Sigmoid colon (tissue), 7 donors: Measurements from ENCODE around the gene SLC39A9. TPM values are rescaled to one million over a fixed set of nuclear protein-coding genes. Genes with fewer than 3 reads are reported as not detected.

Experiments
- DNase-seq: peaks from one replicate; pipeline ENCODE4 v3.0.0-alpha.2; 2019
- H3K27ac ChIP-seq, 4 donors: fragments of 200-600 bp; sonication (generic); one replicate each; pipeline ENCODE4 v1.5.1; 2016 to 2019; ENCODE audit warnings: mild to moderate bottlenecking in 1 of 4
- H3K27me3 ChIP-seq, 3 donors: fragments of 200-600 bp; sonication (generic); one replicate each; pipeline ENCODE4 v1.5.1; 2019; ENCODE audit warnings: mild to moderate bottlenecking in 1 of 3
- H3K36me3 ChIP-seq, 4 donors: fragments of 200-600 bp; sonication (generic); one replicate each; pipeline ENCODE4 v1.5.1; 2016 to 2019
- H3K4me1 ChIP-seq, 4 donors: fragments of 200-600 bp; sonication (generic); one replicate each; pipeline ENCODE4 v1.5.1; 2017 to 2019
- H3K4me3 ChIP-seq, 4 donors: fragments of 200-600 bp; sonication (generic); one replicate each; pipeline ENCODE4 v1.5.1; 2017 to 2019; ENCODE audit warnings: mild to moderate bottlenecking in 2 of 4, moderate library complexity in 1 of 4
- H3K9me3 ChIP-seq, 4 donors: fragments of 200-600 bp in 3 of 4; sonication (generic) in 3 of 4; one replicate each; pipeline versions ENCODE4 v1.5.1 to v1.6.1; 2013 to 2019
- EP300 ChIP-seq, 4 donors: sonication (generic); formaldehyde crosslinking; IDR thresholded peaks; one replicate each; pipeline ENCODE4 v1.6.1; 2017; ENCODE audit warnings: antibody characterized with exemption in 4 of 4
- POLR2A ChIP-seq, 2 donors: fragments of 450-650 bp; IDR thresholded peaks; one replicate each; pipeline ENCODE4 v1.6.1; 2016; ENCODE audit warnings: antibody characterized with exemption in 2 of 2, mild to moderate bottlenecking in 2 of 2, moderate library complexity in 2 of 2
- POLR2AphosphoS5 ChIP-seq, 4 donors: sonication (generic); formaldehyde crosslinking; IDR thresholded peaks; one replicate each; pipeline ENCODE4 v1.6.1; 2017; ENCODE audit warnings: antibody characterized with exemption in 4 of 4
- WGBS, 2 donors: extraction: QIAGEN DNeasy Blood & Tissue Kit; methylation state at CpG; one replicate each; pipeline ENCODE4 v1.1.7; 2013; 5-methylcytosine and 5-hydroxymethylcytosine counted together
- intact Hi-C: fragments of 100-400 bp; cut with DNase I; formaldehyde crosslinking; loops from one replicate; pipeline ENCODE4 v1.15.1; 2023
- polyA plus RNA-seq, 3 donors: library from polyadenylated mRNA; stranded (reverse); fragments of 200-250 nt; gene quantifications; one replicate each; pipeline ENCODE4 v1.2.3, GENCODE V29; 2013
- total RNA-seq, 4 donors: library from RNA; depleted of rRNA; stranded (reverse); fragments of >200 nt; gene quantifications; one replicate each; pipeline ENCODE4 v1.1.0, GENCODE V29; 2016
- TF ChIP-seq, protein P1 (sequence below), 4 experiments: fragments of 450-650 bp in 3 of 4; fragments of 200-600 bp in 1 of 4; IDR thresholded peaks; one replicate each; pipeline ENCODE4 v1.5.1; 2016 to 2019; ENCODE audit warnings: antibody characterized with exemption in 4 of 4, mild to moderate bottlenecking in 3 of 4, moderate library complexity in 2 of 4
- donor health status: healthy with polysubstance abuse.
- donor health status: Bipolar disorder and iron deficiency.
- donor health status: healthy.

Gene SLC39A9
- total and polyA plus RNA-seq, 7 donors, result 11.4 to 47.4 (median 39.0) TPM

DNA sequence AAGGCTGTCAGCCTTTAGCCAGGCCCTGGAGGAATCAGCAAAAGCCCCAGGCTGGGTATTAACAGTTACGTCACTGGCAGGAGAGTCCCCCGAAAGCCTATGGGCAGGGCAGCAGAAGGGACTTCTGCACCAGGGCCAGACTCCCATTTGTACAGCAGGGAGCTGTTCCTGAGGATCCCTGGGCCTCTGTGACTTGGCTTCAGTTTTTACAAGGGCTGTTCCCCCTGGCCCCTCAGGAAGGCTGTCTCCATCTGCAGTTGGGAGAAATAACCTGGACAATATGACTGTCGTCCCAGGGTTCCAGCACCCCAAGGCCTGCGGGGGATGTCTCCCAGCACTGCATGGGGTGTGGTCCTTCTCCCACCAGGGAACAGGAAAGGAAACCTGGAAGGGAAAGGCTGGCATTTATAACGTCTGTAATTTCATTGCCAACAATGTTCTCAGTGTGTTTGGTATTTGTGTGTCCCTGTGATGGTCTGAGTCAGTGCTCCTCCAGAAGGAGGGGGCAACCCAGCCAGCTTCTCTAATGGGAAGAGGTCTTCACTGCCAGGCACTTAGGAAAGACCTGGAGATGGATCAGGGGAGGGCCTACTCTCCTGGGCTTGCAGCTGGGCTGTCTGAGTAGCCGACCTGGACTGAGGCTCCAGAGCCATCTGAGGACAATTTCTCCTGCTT, 42.7 kb upstream of the SLC39A9 start:
- peak in 3 of 4 donors; percentile 43 to 49 (median 46) for TF ChIP-seq POLR2AphosphoS5 (IDR thresholded peaks at IDR 0.05)
- TF ChIP-seq EP300 (IDR thresholded peaks at IDR 0.05), result no peak
- TF ChIP-seq, protein P1, sequence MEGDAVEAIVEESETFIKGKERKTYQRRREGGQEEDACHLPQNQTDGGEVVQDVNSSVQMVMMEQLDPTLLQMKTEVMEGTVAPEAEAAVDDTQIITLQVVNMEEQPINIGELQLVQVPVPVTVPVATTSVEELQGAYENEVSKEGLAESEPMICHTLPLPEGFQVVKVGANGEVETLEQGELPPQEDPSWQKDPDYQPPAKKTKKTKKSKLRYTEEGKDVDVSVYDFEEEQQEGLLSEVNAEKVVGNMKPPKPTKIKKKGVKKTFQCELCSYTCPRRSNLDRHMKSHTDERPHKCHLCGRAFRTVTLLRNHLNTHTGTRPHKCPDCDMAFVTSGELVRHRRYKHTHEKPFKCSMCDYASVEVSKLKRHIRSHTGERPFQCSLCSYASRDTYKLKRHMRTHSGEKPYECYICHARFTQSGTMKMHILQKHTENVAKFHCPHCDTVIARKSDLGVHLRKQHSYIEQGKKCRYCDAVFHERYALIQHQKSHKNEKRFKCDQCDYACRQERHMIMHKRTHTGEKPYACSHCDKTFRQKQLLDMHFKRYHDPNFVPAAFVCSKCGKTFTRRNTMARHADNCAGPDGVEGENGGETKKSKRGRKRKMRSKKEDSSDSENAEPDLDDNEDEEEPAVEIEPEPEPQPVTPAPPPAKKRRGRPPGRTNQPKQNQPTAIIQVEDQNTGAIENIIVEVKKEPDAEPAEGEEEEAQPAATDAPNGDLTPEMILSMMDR (IDR thresholded peaks at IDR 0.05), result no peak
- no peak for TF ChIP-seq POLR2A (IDR thresholded peaks at IDR 0.05)
- H3K27ac ChIP-seq, result peak overlapping the region; percentile 59 to 82 (median 72)
- H3K27me3 ChIP-seq, result no peaks in the 10 kb centered on the region
- intact Hi-C loops, result no loop called here
- DNase-seq, result peak; percentile 81
- H3K9me3 ChIP-seq, result no peaks in the 10 kb centered on the region
- H3K4me3 ChIP-seq, result no peak overlapping the region
- 59 to 65% methylated on average over 6 of the region's 6 CpGs for WGBS, 2 donors
- H3K4me1 ChIP-seq, result peaks cover 0 to 31% (median 19%) of the 10 kb centered on the region in 4 donors
- no peaks in the 10 kb centered on the region for H3K36me3 ChIP-seq

DNA sequence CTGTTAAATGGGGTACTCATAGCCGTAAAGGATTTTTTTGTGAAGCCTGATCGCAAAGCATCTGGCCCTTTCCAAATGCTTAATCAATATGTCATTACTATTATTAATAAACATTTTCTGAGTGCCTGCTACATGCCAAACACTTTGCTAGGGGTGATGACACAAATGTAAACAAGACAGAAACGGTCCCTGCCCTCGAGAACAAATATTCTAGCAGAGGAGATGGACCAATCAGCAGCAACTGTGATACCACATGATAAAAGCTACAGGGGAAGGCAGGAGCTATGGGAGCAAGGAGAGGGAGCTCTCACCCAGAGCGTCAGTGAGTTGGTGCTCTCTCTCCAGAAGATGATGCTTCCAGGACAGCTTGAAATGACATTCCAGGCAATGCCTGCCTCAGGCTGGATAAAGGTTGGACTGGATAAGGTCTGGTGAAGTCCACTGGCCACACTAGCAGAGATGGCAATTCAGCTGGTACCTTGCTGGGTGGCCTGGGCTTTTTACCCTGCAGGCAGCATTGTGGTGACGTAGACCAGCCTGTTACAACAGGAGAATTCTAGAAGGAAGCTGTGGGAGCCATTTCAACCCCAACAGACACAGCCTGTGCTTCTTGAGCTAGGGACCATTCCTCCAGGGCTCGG, 41.5 kb upstream of the SLC39A9 start:
- intact Hi-C loops, result no loop called here
- peak; percentile 55 for DNase-seq
- Histone ChIP-seq H3K27me3 (no peaks in the 10 kb centered on the region), H3K9me3 (no peaks in the 10 kb centered on the region), H3K4me3 (no peak overlapping the region), H3K4me1 (peaks cover 0 to 31% (median 19%) of the 10 kb centered on the region in 4 donors), H3K27ac (peak overlapping the region in 1 of 4 donors; percentile 82), H3K36me3 (no peaks in the 10 kb centered on the region)
- TF ChIP-seq POLR2AphosphoS5 (IDR thresholded peaks at IDR 0.05) (no peak), EP300 (IDR thresholded peaks at IDR 0.05) (no peak), POLR2A (IDR thresholded peaks at IDR 0.05) (no peak)
- TF ChIP-seq, protein P1 (IDR thresholded peaks at IDR 0.05), result no peak
- 71 to 83% methylated on average over 7 of the region's 7 CpGs for WGBS, 2 donors

DNA sequence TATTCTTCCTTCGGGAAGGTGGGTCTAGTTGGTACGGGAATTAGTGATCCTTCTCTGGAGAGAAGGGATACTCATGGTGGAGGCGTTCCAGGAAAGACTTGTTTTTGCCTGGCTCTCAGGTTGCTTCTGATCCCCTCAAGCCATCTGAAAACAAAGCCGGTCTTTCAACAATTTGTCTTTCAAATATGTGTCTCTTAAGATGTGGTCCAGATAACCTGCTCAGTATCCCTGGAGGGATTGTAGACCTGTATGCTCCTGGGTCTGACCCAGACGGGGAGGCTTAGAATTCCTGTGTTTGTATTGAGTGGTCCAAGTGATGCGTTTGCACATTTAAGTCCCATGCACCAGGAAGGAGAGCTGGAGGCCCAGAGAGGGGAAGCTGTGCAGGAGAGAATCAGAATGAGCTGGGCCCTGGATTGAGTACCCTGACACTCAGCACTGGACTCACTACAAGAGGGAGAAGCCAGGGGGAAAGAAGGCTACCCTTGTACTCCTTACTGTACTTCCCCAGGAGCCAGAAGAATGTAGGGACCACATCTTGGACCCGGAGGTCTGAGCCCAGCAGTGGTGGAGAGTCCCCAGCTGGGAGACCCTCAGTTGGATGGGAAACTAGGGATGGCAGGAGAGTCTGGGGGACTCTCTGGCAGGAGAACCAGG, 40.8 kb upstream of the SLC39A9 start:
- Histone ChIP-seq H3K27ac (no peak overlapping the region), H3K9me3 (no peaks in the 10 kb centered on the region), H3K27me3 (no peaks in the 10 kb centered on the region), H3K36me3 (no peaks in the 10 kb centered on the region), H3K4me3 (no peak overlapping the region), H3K4me1 (peaks cover 0 to 31% (median 19%) of the 10 kb centered on the region in 4 donors)
- TF ChIP-seq, protein P1 (IDR thresholded peaks at IDR 0.05), result no peak
- no peak for TF ChIP-seq EP300 (IDR thresholded peaks at IDR 0.05)
- TF ChIP-seq POLR2A (IDR thresholded peaks at IDR 0.05), result no peak
- no peak for TF ChIP-seq POLR2AphosphoS5 (IDR thresholded peaks at IDR 0.05)
- 89 to 91% methylated on average over 7 of the region's 7 CpGs for WGBS, 2 donors
- DNase-seq, result no peak
- intact Hi-C loops, result no loop called here

DNA sequence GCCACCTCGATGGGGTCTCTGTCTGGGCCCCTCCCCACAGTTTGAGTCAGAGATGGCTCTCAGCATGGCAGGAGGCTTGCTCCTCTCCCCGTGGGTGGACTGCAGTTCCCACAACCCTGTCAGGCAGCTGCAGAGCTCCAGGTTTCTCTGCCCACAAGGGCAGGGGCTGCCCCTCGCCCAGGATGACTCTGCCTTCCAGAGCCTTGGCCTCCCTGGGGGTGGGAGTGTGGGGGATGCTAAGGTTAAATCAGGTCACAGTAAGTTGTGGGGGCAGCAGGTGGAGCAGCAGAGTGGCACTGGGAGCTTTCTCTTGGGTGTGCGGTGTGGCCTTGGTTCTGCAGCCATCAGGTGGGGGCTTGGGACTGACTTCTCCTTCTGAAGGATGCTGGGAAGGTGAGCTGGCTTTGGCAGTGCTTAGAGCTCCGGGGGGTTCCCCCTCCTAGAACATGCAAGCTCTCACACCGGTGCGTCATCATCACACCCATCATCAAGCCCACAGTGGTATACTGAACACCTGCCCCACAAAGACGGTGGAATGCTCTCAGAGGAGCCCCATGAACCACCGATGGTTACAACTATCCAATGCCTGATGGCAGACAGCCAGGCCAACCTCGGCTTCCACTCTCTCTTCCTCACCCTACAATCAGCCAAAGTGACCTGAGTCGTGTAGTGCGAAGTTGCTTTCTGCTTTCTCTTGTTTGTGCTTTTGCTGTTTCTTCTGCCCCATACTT, 40.1 kb upstream of the SLC39A9 start:
- H3K9me3 ChIP-seq, result no peaks in the 10 kb centered on the region
- no peak overlapping the region for H3K27ac ChIP-seq
- 68% methylated on average over 12 of the region's 12 CpGs for WGBS, 2 donors
- H3K4me3 ChIP-seq, result no peak overlapping the region
- intact Hi-C loops, result no loop called here
- no peaks in the 10 kb centered on the region for H3K36me3 ChIP-seq
- TF ChIP-seq POLR2AphosphoS5 (IDR thresholded peaks at IDR 0.05) (no peak), EP300 (IDR thresholded peaks at IDR 0.05) (no peak), POLR2A (IDR thresholded peaks at IDR 0.05) (no peak)
- TF ChIP-seq, protein P1 (IDR thresholded peaks at IDR 0.05), result no peak
- H3K4me1 ChIP-seq, result peaks cover 0 to 31% (median 19%) of the 10 kb centered on the region in 4 donors
- peak; percentile 46 for DNase-seq
- H3K27me3 ChIP-seq, result no peaks in the 10 kb centered on the region
